Kidney epithelial cell (primary cell): Measurements from ENCODE around the gene CNOT4. TPM values are rescaled to one million over a fixed set of nuclear protein-coding genes. Genes with fewer than 3 reads are reported as not detected.

Experiments used
- DNase-seq: peaks from one replicate; pipeline ENCODE4 v3.0.0-alpha.2; 2010; ENCODE audit warnings: low read depth
- H3K27me3 ChIP-seq: 2 replicates; pipeline ENCODE4 v1.6.0; 2011; ENCODE audit warnings: low read length; ENCODE audit not compliant: control insufficient read depth, insufficient read depth
- H3K36me3 ChIP-seq: 2 replicates; pipeline ENCODE4 v1.5.1; 2011; ENCODE audit warnings: low read length; ENCODE audit not compliant: control insufficient read depth, insufficient read depth
- H3K4me3 ChIP-seq: 2 replicates; pipeline ENCODE4 v1.5.1; 2011; ENCODE audit warnings: low read depth, mild to moderate bottlenecking, control low read depth, low read length
- total RNA-seq: library from RNA; depleted of rRNA; stranded (reverse); fragments of >200 nt; gene quantifications from 2 replicates; pipeline ENCODE4 v1.2.3, GENCODE V29; 2015
- TF ChIP-seq, protein P1 (sequence below): IDR thresholded peaks from 2 replicates; pipeline ENCODE4 v1.5.1; 2011; ENCODE audit warnings: mild to moderate bottlenecking, moderate library complexity, low read length, control low read depth, inconsistent platforms; ENCODE audit not compliant: insufficient read depth, poor library complexity, severe bottlenecking

The CNOT4 gene
- total RNA-seq, 1 donor from 2014 or later = 10.9 TPM

DNA sequence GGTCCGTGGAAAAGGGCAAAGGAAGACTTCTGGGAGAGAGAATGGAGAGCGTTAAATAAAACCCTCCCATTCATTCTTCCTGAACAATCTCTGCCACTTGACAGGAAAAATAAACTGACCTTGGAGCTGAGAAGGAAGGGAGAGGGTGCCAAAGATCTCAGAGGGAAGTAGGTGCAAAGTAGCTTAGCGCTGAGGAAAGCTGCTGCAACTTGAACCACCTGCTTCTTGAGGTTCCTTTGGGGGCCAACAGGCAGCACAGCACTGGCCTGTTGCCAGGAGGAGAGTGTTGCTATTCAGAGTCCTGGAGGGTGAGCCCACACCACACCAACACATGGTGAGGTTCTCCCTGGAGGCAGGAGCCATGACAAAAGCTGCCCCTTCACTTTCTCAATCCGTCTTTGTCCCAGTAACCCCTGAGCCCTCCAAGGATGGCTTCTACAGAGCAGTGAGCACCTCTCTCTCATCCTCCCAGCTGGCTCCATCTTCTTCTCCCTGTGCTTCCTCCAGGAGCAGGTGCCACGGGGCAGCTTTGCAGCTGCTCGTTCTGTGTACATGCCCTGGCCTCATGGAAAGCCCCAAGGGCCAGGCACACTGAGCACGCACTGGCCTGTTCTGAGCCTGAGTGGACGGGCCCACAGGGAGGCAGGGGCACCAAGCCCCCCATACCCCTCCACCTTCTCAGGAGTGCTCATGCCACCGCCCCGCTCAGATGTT, 174.9 kb downstream of the CNOT4 start:
- no peak for DNase-seq
- Histone ChIP-seq H3K36me3 (no peaks in the 10 kb centered on the region), H3K4me3 (no peak overlapping the region), H3K27me3 (no peaks in the 10 kb centered on the region)
- TF ChIP-seq, protein P1, sequence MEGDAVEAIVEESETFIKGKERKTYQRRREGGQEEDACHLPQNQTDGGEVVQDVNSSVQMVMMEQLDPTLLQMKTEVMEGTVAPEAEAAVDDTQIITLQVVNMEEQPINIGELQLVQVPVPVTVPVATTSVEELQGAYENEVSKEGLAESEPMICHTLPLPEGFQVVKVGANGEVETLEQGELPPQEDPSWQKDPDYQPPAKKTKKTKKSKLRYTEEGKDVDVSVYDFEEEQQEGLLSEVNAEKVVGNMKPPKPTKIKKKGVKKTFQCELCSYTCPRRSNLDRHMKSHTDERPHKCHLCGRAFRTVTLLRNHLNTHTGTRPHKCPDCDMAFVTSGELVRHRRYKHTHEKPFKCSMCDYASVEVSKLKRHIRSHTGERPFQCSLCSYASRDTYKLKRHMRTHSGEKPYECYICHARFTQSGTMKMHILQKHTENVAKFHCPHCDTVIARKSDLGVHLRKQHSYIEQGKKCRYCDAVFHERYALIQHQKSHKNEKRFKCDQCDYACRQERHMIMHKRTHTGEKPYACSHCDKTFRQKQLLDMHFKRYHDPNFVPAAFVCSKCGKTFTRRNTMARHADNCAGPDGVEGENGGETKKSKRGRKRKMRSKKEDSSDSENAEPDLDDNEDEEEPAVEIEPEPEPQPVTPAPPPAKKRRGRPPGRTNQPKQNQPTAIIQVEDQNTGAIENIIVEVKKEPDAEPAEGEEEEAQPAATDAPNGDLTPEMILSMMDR = no peak

DNA sequence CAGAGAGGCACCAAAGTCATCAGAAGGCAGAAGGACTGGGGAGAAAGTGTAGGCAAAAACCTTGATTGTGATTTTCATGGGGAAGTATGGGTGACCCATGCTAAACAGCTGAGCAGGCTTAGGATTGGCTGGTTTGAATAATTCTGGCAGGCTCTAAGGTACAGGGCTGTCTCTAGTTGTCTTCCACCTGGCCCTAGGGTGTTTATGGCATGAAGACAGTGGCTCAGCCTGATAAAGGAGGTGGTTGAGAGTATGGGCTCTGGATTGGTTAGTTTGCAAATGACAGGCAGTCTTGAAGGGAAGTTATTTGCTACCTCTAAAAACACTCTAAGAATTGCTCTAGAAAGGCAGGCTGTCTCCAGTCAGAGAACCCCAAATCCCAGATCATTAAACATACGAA, 176.0 kb downstream of the CNOT4 start:
- Histone ChIP-seq H3K36me3 (no peaks in the 10 kb centered on the region), H3K4me3 (no peak overlapping the region), H3K27me3 (no peaks in the 10 kb centered on the region)
- TF ChIP-seq, protein P1 = no peak
- no peak for DNase-seq

DNA sequence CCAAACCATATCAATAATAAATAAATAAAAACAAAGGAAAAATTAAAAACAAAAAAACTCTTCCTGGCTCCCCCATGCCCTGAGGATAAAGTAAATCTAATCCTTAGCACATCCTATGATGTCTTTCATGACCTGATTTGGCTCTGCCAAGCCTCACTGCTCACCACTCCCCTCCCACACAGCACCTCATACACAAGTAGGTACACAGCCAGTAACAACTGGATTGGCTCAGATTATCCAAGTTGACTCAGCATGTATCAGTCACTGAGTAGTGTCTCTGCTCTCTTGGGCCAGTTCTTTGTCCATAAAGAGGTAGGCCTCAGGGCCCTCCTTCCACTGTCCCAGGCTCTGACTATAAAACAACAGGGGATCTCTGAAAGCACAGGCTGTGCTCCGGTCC, 176.7 kb downstream of the CNOT4 start:
- Histone ChIP-seq H3K36me3 (no peaks in the 10 kb centered on the region), H3K4me3 (no peak overlapping the region), H3K27me3 (no peaks in the 10 kb centered on the region)
- TF ChIP-seq, protein P1 = no peak
- DNase-seq = peak; percentile 73

DNA sequence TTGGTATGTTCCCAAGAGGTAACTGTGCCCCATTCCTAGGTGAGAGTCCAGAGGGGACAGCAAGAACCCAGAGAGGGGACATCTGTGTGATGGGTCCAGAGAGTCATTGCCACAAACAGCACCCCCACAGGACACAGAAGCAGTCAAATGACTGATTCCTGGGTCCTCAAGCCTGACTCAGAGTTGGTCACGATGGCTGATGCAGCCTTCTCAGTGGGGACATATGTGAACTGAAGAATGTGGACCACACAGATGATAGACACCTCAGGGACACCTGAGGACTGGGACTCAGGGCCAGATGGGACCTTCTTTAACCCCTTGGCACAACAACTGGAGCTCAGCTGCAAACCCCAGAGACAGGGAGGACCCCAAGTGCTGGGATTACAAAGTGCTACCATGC, 179.8 kb downstream of the CNOT4 start:
- no peak overlapping the region for H3K4me3 ChIP-seq
- H3K27me3 ChIP-seq = no peaks in the 10 kb centered on the region
- TF ChIP-seq, protein P1 = no peak
- no peak for DNase-seq
- no peaks in the 10 kb centered on the region for H3K36me3 ChIP-seq

DNA sequence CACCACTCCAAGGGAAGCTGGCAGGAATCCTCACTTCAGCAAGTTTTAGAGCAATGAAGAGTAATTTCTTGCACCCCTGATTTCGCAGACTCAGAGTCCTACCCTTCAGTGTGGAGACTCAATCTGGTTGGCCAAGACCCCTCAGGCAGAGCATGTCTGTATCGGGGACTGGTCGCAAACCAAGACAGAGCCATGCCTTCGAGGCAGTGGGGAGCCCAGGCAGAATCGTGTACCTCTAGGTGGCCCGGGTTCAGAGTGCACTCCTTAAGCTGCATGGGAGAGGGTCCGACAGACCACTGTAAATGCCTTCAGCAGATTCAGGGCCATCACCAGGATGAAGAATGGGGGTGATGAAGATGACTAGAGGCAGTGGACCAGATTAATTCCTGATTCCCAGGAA, 181.4 kb downstream of the CNOT4 start:
- no peaks in the 10 kb centered on the region for H3K36me3 ChIP-seq
- TF ChIP-seq, protein P1 = no peak
- no peaks in the 10 kb centered on the region for H3K27me3 ChIP-seq
- H3K4me3 ChIP-seq = no peak overlapping the region
- no peak for DNase-seq

DNA sequence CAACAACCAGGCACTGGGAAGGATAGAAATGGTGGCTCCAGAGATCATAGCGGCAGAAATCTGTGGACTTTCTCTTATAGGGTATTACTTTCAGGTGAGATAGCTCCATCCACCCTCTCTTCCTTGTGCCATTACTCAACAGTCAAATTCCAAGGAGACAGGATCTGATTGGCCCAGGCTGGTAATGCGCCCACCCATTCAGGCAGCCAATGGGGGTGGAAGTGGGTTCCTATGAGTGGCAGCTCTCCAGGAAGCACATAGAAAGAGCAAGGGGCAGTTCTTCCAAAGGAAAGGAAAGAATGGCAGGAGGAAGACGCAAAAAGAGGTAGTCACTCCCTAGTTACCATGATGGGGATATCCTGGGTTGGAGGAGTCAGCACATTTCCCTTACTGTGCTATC, 181.8 kb downstream of the CNOT4 start:
- no peak overlapping the region for H3K4me3 ChIP-seq
- no peaks in the 10 kb centered on the region for H3K27me3 ChIP-seq
- H3K36me3 ChIP-seq = no peaks in the 10 kb centered on the region
- no peak for DNase-seq
- TF ChIP-seq, protein P1 = no peak
